ENCODE data around the gene C9orf85. TPM values are rescaled to one million over a fixed set of nuclear protein-coding genes. Genes with fewer than 3 reads are reported as not detected.
A peak's percentile ranks its signal among the peaks of the same experiment; 100 is the strongest.
"Not testable (repeated sequence)": the region's sequence is repeated elsewhere in the genome, so short reads cannot be mapped to it uniquely, and the experiment has no call there.

Gene C9orf85
- total and polyA plus RNA-seq, 2 donors: 12.0 to 18.8 TPM

- H3K36me3 ChIP-seq (ENCODE audit: control insufficient read depth in 2 of 2, insufficient read depth in 2 of 2, low read length in 1 of 2): no peaks in the 10 kb centered on the region
- 84% methylated on average over 2 of the region's 2 CpGs for WGBS
- no peaks in the 10 kb centered on the region for H3K4me1 ChIP-seq (ENCODE audit: control insufficient read depth in 2 of 2, insufficient read depth in 2 of 2, low read length in 2 of 2)
- H3K27ac ChIP-seq (ENCODE audit: low read depth in 1 of 2, low read length in 1 of 2): no peak overlapping the region
- H3K27me3 ChIP-seq (ENCODE audit: control insufficient read depth in 2 of 2, insufficient read depth in 1 of 2, low read length in 1 of 2): no peaks in the 10 kb centered on the region
- H3K9me3 ChIP-seq (ENCODE audit: control insufficient read depth in 2 of 2, insufficient read depth in 1 of 2, low read length in 1 of 2): no peaks in the 10 kb centered on the region
- no peak for DNase-seq (ENCODE audit: low read depth in 6 of 9, low spot score in 9 of 9)
- H3K4me3 ChIP-seq (ENCODE audit: low read length in 2 of 2): no peak overlapping the region
These were observed 33.4 kb downstream of the C9orf85 start for GRCh38 chr9:71944754-71945375.

- not testable (repeated sequence) for H3K27ac ChIP-seq (ENCODE audit: low read depth in 1 of 2, low read length in 1 of 2); H3K9me3 ChIP-seq (ENCODE audit: control insufficient read depth in 2 of 2, insufficient read depth in 1 of 2, low read length in 1 of 2); DNase-seq (ENCODE audit: low read depth in 6 of 9, low spot score in 9 of 9); H3K36me3 ChIP-seq (ENCODE audit: control insufficient read depth in 2 of 2, insufficient read depth in 2 of 2, low read length in 1 of 2); H3K4me1 ChIP-seq (ENCODE audit: control insufficient read depth in 2 of 2, insufficient read depth in 2 of 2, low read length in 2 of 2); H3K27me3 ChIP-seq (ENCODE audit: control insufficient read depth in 2 of 2, insufficient read depth in 1 of 2, low read length in 1 of 2); H3K4me3 ChIP-seq (ENCODE audit: low read length in 2 of 2)
- 97% methylated on average over 2 of the region's 2 CpGs for WGBS
These were observed 43.2 kb downstream of the C9orf85 start for GRCh38 chr9:71954652-71955051.

GRCh38 chr9:71955300-71955915, 44.0 kb downstream of the C9orf85 start:
- Histone ChIP-seq H3K27me3 (ENCODE audit: control insufficient read depth in 2 of 2, insufficient read depth in 1 of 2, low read length in 1 of 2) (no peaks in the 10 kb centered on the region), H3K27ac (ENCODE audit: low read depth in 1 of 2, low read length in 1 of 2) (no peak overlapping the region), H3K9me3 (ENCODE audit: control insufficient read depth in 2 of 2, insufficient read depth in 1 of 2, low read length in 1 of 2) (no peaks in the 10 kb centered on the region), H3K4me1 (ENCODE audit: control insufficient read depth in 2 of 2, insufficient read depth in 2 of 2, low read length in 2 of 2) (no peaks in the 10 kb centered on the region), H3K36me3 (ENCODE audit: control insufficient read depth in 2 of 2, insufficient read depth in 2 of 2, low read length in 1 of 2) (peaks cover 0 to 3% of the 10 kb centered on the region in 2 donors), H3K4me3 (ENCODE audit: low read length in 2 of 2) (no peak overlapping the region)
- no peak for DNase-seq (ENCODE audit: low read depth in 6 of 9, low spot score in 9 of 9)
- WGBS: 92% methylated on average over 1 of the region's 1 CpG

- Histone ChIP-seq H3K36me3 (ENCODE audit: control insufficient read depth in 2 of 2, insufficient read depth in 2 of 2, low read length in 1 of 2) (no peaks in the 10 kb centered on the region), H3K4me1 (ENCODE audit: control insufficient read depth in 2 of 2, insufficient read depth in 2 of 2, low read length in 2 of 2) (no peaks in the 10 kb centered on the region), H3K27ac (ENCODE audit: low read depth in 1 of 2, low read length in 1 of 2) (no peak overlapping the region), H3K9me3 (ENCODE audit: control insufficient read depth in 2 of 2, insufficient read depth in 1 of 2, low read length in 1 of 2) (no peaks in the 10 kb centered on the region), H3K27me3 (ENCODE audit: control insufficient read depth in 2 of 2, insufficient read depth in 1 of 2, low read length in 1 of 2) (no peaks in the 10 kb centered on the region), H3K4me3 (ENCODE audit: low read length in 2 of 2) (no peak overlapping the region)
- DNase-seq (ENCODE audit: low read depth in 6 of 9, low spot score in 9 of 9): no peak
- WGBS: 96% methylated on average over 4 of the region's 4 CpGs
These were observed 50.9 kb downstream of the C9orf85 start for GRCh38 chr9:71962328-71962727.

GRCh38 chr9:71963471-71963996, 52.1 kb downstream of the C9orf85 start:
- H3K9me3 ChIP-seq (ENCODE audit: control insufficient read depth in 2 of 2, insufficient read depth in 1 of 2, low read length in 1 of 2); H3K4me1 ChIP-seq (ENCODE audit: control insufficient read depth in 2 of 2, insufficient read depth in 2 of 2, low read length in 2 of 2); H3K4me3 ChIP-seq (ENCODE audit: low read length in 2 of 2); DNase-seq (ENCODE audit: low read depth in 6 of 9, low spot score in 9 of 9); H3K36me3 ChIP-seq (ENCODE audit: control insufficient read depth in 2 of 2, insufficient read depth in 2 of 2, low read length in 1 of 2); H3K27me3 ChIP-seq (ENCODE audit: control insufficient read depth in 2 of 2, insufficient read depth in 1 of 2, low read length in 1 of 2); H3K27ac ChIP-seq (ENCODE audit: low read depth in 1 of 2, low read length in 1 of 2): not testable (repeated sequence)
- WGBS: 94% methylated on average over 29 of the region's 29 CpGs

GRCh38 chr9:71965403-71965802, 54.0 kb downstream of the C9orf85 start:
- no peak for DNase-seq (ENCODE audit: low read depth in 6 of 9, low spot score in 9 of 9)
- Histone ChIP-seq H3K4me3 (ENCODE audit: low read length in 2 of 2) (no peak overlapping the region), H3K9me3 (ENCODE audit: control insufficient read depth in 2 of 2, insufficient read depth in 1 of 2, low read length in 1 of 2) (peaks cover 2 to 4% of the 10 kb centered on the region in 2 donors), H3K27ac (ENCODE audit: low read depth in 1 of 2, low read length in 1 of 2) (no peak overlapping the region), H3K36me3 (ENCODE audit: control insufficient read depth in 2 of 2, insufficient read depth in 2 of 2, low read length in 1 of 2) (no peaks in the 10 kb centered on the region), H3K4me1 (ENCODE audit: control insufficient read depth in 2 of 2, insufficient read depth in 2 of 2, low read length in 2 of 2) (no peaks in the 10 kb centered on the region), H3K27me3 (ENCODE audit: control insufficient read depth in 2 of 2, insufficient read depth in 1 of 2, low read length in 1 of 2) (no peaks in the 10 kb centered on the region)
- 100% methylated on average over 1 of the region's 1 CpG for WGBS

GRCh38 chr9:71966601-71967000, 55.2 kb downstream of the C9orf85 start:
- no peaks in the 10 kb centered on the region for H3K4me1 ChIP-seq (ENCODE audit: control insufficient read depth in 2 of 2, insufficient read depth in 2 of 2, low read length in 2 of 2)
- H3K9me3 ChIP-seq (ENCODE audit: control insufficient read depth in 2 of 2, insufficient read depth in 1 of 2, low read length in 1 of 2): peaks cover 2 to 4% of the 10 kb centered on the region in 2 donors
- no peak for DNase-seq (ENCODE audit: low read depth in 6 of 9, low spot score in 9 of 9)
- H3K36me3 ChIP-seq (ENCODE audit: control insufficient read depth in 2 of 2, insufficient read depth in 2 of 2, low read length in 1 of 2): no peaks in the 10 kb centered on the region
- 92% methylated on average over 5 of the region's 5 CpGs for WGBS
- H3K27me3 ChIP-seq (ENCODE audit: control insufficient read depth in 2 of 2, insufficient read depth in 1 of 2, low read length in 1 of 2): no peaks in the 10 kb centered on the region
- H3K4me3 ChIP-seq (ENCODE audit: low read length in 2 of 2): no peak overlapping the region
- H3K27ac ChIP-seq (ENCODE audit: low read depth in 1 of 2, low read length in 1 of 2): no peak overlapping the region

GRCh38 chr9:71968541-71969090, 57.2 kb downstream of the C9orf85 start:
- Histone ChIP-seq H3K4me3 (ENCODE audit: low read length in 2 of 2) (no peak overlapping the region), H3K4me1 (ENCODE audit: control insufficient read depth in 2 of 2, insufficient read depth in 2 of 2, low read length in 2 of 2) (no peaks in the 10 kb centered on the region), H3K27me3 (ENCODE audit: control insufficient read depth in 2 of 2, insufficient read depth in 1 of 2, low read length in 1 of 2) (no peaks in the 10 kb centered on the region), H3K27ac (ENCODE audit: low read depth in 1 of 2, low read length in 1 of 2) (no peak overlapping the region), H3K9me3 (ENCODE audit: control insufficient read depth in 2 of 2, insufficient read depth in 1 of 2, low read length in 1 of 2) (peaks cover 2 to 4% of the 10 kb centered on the region in 2 donors), H3K36me3 (ENCODE audit: control insufficient read depth in 2 of 2, insufficient read depth in 2 of 2, low read length in 1 of 2) (no peaks in the 10 kb centered on the region)
- DNase-seq (ENCODE audit: low read depth in 6 of 9, low spot score in 9 of 9): no peak
- 89% methylated on average over 10 of the region's 10 CpGs for WGBS

- no peak overlapping the region for H3K27ac ChIP-seq (ENCODE audit: low read depth in 1 of 2, low read length in 1 of 2)
- DNase-seq (ENCODE audit: low read depth in 6 of 9, low spot score in 9 of 9): peak in 1 of 9 donors; percentile 10
- H3K36me3 ChIP-seq (ENCODE audit: control insufficient read depth in 2 of 2, insufficient read depth in 2 of 2, low read length in 1 of 2): no peaks in the 10 kb centered on the region
- no peaks in the 10 kb centered on the region for H3K27me3 ChIP-seq (ENCODE audit: control insufficient read depth in 2 of 2, insufficient read depth in 1 of 2, low read length in 1 of 2)
- no peaks in the 10 kb centered on the region for H3K9me3 ChIP-seq (ENCODE audit: control insufficient read depth in 2 of 2, insufficient read depth in 1 of 2, low read length in 1 of 2)
- no peaks in the 10 kb centered on the region for H3K4me1 ChIP-seq (ENCODE audit: control insufficient read depth in 2 of 2, insufficient read depth in 2 of 2, low read length in 2 of 2)
- H3K4me3 ChIP-seq (ENCODE audit: low read length in 2 of 2): no peak overlapping the region
These were observed 64.4 kb downstream of the C9orf85 start for GRCh38 chr9:71975833-71976232.
